SK-N-SH treated with all-trans-retinoic acid at 6 μM for 48 hours (cell line): ENCODE data around the gene ZBTB42.

Experiments used
- ATAC-seq: fragments of 200-7000 bp; cut with Tn5 transposase; 3 replicates; pipeline ENCODE4 v1.9.1; 2020; ENCODE audit warnings: mild to moderate bottlenecking, moderate library complexity
- ARNTL ChIP-seq: fragments of 450-650 bp; formaldehyde crosslinking; IDR thresholded peaks from 2 replicates; pipeline ENCODE4 v1.5.0; 2020; ENCODE audit warnings: low read depth, mild to moderate bottlenecking, moderate library complexity, borderline replicate concordance
- BACH2 ChIP-seq: fragments of 250-450 bp; sonication (Bioruptor Pico); IDR thresholded peaks from 2 replicates; pipeline ENCODE4 v1.9.0; 2021; ENCODE audit warnings: mild to moderate bottlenecking, borderline replicate concordance
- CSDC2 ChIP-seq: fragments of 250-450 bp; sonication (Bioruptor Pico); IDR thresholded peaks from 2 replicates; pipeline ENCODE4 v1.5.0; 2020; ENCODE audit warnings: mild to moderate bottlenecking, moderate library complexity
- ESRRG ChIP-seq: fragments of 250-450 bp; sonication (Bioruptor Pico); IDR thresholded peaks from 2 replicates; pipeline ENCODE4 v1.6.1; 2021; ENCODE audit warnings: mild to moderate bottlenecking
- GLIS3 ChIP-seq: fragments of 250-450 bp; sonication (Bioruptor Pico); IDR thresholded peaks from 2 replicates; pipeline ENCODE4 v1.5.0; 2020; ENCODE audit warnings: mild to moderate bottlenecking, moderate library complexity
- ISL1 ChIP-seq: fragments of 250-450 bp; sonication (Bioruptor Pico); IDR thresholded peaks from 2 replicates; pipeline ENCODE4 v2.1.2; 2022; ENCODE audit warnings: mild to moderate bottlenecking, moderate library complexity
- OSR1 ChIP-seq: fragments of 250-450 bp; sonication (Bioruptor Pico); IDR thresholded peaks from 2 replicates; pipeline ENCODE4 v1.8.0; 2022; ENCODE audit warnings: moderate library complexity, mild to moderate bottlenecking, inconsistent platforms
- PPARA ChIP-seq: fragments of 250-450 bp; sonication (Bioruptor Pico); IDR thresholded peaks from 2 replicates; pipeline ENCODE4 v1.5.0; 2020; ENCODE audit warnings: mild to moderate bottlenecking, borderline replicate concordance
- RARB ChIP-seq: fragments of 250-450 bp; sonication (Bioruptor Pico); IDR thresholded peaks from 2 replicates; pipeline ENCODE4 v1.8.0; 2021; ENCODE audit warnings: mild to moderate bottlenecking, moderate library complexity
- TCF4 ChIP-seq: fragments of 250-450 bp; sonication (Bioruptor Pico); IDR thresholded peaks from 2 replicates; pipeline ENCODE4 v1.8.0; 2021; ENCODE audit warnings: mild to moderate bottlenecking, moderate library complexity, borderline replicate concordance
- TOX ChIP-seq: fragments of 250-450 bp; sonication (Bioruptor Pico); IDR thresholded peaks from 2 replicates; pipeline ENCODE4 v1.8.0; 2021; ENCODE audit warnings: mild to moderate bottlenecking, moderate library complexity, borderline replicate concordance
- ZC3H10 ChIP-seq: fragments of 250-450 bp; sonication (Bioruptor Pico); IDR thresholded peaks from 2 replicates; pipeline ENCODE4 v1.5.1; 2021; ENCODE audit warnings: mild to moderate bottlenecking, moderate library complexity
- ZFP30 ChIP-seq: fragments of 450-650 bp; formaldehyde crosslinking; IDR thresholded peaks from 2 replicates; pipeline ENCODE4 v1.5.0; 2022; ENCODE audit warnings: mild to moderate bottlenecking, moderate library complexity
- ZNF565 ChIP-seq: fragments of 450-650 bp; formaldehyde crosslinking; conservative IDR thresholded peaks from 2 replicates; pipeline ENCODE4 v1.5.0; 2020; ENCODE audit warnings: low read depth, mild to moderate bottlenecking, moderate library complexity
- ZNF8 ChIP-seq: fragments of 450-650 bp; formaldehyde crosslinking; IDR thresholded peaks from 2 replicates; pipeline ENCODE4 v1.5.0; 2020; ENCODE audit warnings: mild to moderate bottlenecking, moderate library complexity
- TF ChIP-seq, protein P1 (sequence below): fragments of 250-450 bp; sonication (Bioruptor Pico); IDR thresholded peaks from 2 replicates; pipeline ENCODE4 v1.5.1; 2020; ENCODE audit warnings: low read depth, mild to moderate bottlenecking, moderate library complexity
- TF ChIP-seq, protein P2 (sequence below): fragments of 250-450 bp; sonication (Bioruptor Pico); IDR thresholded peaks from 2 replicates; pipeline ENCODE4 v1.5.1; 2021; ENCODE audit warnings: mild to moderate bottlenecking, moderate library complexity
- TF ChIP-seq, protein P3 (sequence below): fragments of 250-450 bp; sonication (Bioruptor Pico); IDR thresholded peaks from 2 replicates; pipeline ENCODE4 v1.5.0; 2020; ENCODE audit warnings: mild to moderate bottlenecking, moderate library complexity
- TF ChIP-seq, protein P4 (sequence below): fragments of 250-450 bp; sonication (Bioruptor Pico); IDR thresholded peaks from 2 replicates; pipeline ENCODE4 v1.8.0; 2020; ENCODE audit warnings: mild to moderate bottlenecking, moderate library complexity, borderline replicate concordance

Gene ZBTB42

DNA sequence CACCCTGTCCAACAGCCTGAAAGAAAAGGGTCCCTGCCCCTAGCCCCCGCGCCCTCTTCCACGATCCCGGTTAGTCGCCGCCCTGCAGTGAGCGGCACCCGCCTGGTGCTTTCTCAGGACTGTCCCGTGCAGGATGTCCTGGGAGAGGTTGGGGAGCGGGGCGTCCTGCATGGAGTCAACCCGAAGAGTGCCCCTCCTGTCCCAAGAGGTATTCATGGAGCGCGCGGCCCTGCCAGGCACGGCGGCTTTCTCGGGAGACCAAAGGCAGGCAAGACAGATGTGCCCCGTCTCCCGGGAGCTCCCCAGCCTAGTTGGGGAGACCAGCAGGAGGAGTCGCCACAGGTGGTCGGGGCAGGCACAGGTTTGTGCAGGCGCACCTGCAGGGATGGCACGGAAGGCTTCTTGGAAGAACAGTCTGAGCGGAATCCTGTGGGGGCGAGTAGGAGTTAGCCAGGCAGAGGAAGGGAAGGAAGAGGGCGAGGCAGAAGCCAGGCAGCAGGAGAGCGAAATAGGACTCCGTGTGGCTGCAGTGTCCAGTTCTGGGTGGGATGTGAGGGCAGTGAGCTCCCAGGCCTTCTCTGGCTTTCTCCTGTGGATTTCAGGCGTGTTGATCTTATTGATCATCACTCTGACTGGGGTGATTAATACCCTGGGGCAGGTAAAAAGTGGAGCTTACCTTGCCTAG is 47.2 kb upstream of the ZBTB42 start:
- TF ChIP-seq GLIS3 (no peak), PPARA (no peak), ZC3H10 (CRISPR knock-in tag) (no peak)
- TF ChIP-seq, protein P1, sequence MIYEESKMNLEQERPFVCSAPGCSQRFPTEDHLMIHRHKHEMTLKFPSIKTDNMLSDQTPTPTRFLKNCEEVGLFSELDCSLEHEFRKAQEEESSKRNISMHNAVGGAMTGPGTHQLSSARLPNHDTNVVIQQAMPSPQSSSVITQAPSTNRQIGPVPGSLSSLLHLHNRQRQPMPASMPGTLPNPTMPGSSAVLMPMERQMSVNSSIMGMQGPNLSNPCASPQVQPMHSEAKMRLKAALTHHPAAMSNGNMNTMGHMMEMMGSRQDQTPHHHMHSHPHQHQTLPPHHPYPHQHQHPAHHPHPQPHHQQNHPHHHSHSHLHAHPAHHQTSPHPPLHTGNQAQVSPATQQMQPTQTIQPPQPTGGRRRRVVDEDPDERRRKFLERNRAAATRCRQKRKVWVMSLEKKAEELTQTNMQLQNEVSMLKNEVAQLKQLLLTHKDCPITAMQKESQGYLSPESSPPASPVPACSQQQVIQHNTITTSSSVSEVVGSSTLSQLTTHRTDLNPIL (CRISPR knock-in tag) = no peak
- TF ChIP-seq, protein P2, sequence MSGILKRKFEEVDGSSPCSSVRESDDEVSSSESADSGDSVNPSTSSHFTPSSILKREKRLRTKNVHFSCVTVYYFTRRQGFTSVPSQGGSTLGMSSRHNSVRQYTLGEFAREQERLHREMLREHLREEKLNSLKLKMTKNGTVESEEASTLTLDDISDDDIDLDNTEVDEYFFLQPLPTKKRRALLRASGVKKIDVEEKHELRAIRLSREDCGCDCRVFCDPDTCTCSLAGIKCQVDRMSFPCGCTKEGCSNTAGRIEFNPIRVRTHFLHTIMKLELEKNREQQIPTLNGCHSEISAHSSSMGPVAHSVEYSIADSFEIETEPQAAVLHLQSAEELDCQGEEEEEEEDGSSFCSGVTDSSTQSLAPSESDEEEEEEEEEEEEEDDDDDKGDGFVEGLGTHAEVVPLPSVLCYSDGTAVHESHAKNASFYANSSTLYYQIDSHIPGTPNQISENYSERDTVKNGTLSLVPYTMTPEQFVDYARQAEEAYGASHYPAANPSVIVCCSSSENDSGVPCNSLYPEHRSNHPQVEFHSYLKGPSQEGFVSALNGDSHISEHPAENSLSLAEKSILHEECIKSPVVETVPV (CRISPR knock-in tag) = no peak
- ATAC-seq = peak; percentile 3

DNA sequence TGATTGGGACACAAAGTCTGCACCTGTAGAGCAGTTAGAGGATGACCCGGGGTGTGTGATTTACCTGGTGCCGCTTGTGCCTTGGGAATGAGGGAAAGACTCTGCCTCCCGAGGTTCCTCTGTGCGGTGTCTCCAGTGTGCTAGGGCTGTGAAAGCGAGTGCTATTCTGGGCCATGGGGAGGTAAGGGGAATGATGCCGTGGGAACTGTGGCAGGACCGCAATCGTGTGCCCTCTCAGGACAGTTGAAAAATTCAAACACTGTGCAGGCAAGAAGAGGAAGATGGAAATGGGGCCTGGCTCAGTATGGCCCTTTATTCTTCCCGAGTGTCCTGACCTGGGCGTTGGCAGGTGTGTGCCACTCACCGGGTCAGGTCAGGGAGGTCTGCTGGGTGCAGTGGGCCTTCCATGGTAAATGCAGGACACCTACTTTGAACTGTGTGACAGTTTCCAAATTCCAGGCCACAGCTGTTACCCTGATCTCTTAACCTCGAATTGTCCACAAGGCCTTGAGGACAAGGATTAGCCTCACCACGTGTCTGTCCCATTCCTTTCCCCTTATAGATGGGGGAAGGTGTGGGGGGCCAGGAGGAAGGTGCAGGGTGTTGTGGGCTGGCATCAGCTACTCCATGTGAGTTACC is 46.6 kb upstream of the ZBTB42 start:
- TF ChIP-seq TCF4 (CRISPR knock-in tag) (no peak), RARB (CRISPR knock-in tag) (no peak), ISL1 (CRISPR knock-in tag) (no peak), OSR1 (no peak), ZFP30 (no peak)
- no peak for ATAC-seq

DNA sequence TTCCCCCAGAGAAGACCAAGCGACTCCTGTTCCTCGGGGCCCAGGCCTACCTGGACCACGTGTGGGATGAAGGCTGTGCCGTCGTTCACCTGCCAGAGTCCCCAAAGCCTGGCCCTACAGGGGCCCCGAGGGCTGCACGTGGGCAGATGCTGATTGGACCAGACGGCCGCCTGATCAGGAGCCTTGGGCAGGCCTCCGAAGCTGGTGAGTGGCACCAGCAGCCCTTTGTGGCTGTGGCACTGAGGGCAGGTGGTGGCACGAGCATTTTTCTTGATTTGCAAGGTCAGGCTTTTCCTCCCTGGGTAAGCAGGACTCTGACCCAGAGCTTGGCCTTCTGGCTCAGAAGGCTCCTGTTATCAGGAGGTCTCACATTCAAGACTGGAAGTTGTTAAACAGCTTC is 45.3 kb upstream of the ZBTB42 start:
- TF ChIP-seq, protein P3, sequence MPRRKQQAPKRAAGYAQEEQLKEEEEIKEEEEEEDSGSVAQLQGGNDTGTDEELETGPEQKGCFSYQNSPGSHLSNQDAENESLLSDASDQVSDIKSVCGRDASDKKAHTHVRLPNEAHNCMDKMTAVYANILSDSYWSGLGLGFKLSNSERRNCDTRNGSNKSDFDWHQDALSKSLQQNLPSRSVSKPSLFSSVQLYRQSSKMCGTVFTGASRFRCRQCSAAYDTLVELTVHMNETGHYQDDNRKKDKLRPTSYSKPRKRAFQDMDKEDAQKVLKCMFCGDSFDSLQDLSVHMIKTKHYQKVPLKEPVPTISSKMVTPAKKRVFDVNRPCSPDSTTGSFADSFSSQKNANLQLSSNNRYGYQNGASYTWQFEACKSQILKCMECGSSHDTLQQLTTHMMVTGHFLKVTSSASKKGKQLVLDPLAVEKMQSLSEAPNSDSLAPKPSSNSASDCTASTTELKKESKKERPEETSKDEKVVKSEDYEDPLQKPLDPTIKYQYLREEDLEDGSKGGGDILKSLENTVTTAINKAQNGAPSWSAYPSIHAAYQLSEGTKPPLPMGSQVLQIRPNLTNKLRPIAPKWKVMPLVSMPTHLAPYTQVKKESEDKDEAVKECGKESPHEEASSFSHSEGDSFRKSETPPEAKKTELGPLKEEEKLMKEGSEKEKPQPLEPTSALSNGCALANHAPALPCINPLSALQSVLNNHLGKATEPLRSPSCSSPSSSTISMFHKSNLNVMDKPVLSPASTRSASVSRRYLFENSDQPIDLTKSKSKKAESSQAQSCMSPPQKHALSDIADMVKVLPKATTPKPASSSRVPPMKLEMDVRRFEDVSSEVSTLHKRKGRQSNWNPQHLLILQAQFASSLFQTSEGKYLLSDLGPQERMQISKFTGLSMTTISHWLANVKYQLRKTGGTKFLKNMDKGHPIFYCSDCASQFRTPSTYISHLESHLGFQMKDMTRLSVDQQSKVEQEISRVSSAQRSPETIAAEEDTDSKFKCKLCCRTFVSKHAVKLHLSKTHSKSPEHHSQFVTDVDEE = no peak
- TF ChIP-seq GLIS3 (no peak), ZNF8 (CRISPR knock-in tag) (no peak), TOX (CRISPR knock-in tag) (no peak), ARNTL (CRISPR knock-in tag) (no peak), ZNF565 (CRISPR knock-in tag) (no peak), TCF4 (CRISPR knock-in tag) (no peak)
- TF ChIP-seq, protein P1 (CRISPR knock-in tag) = no peak
- no peak for ATAC-seq

DNA sequence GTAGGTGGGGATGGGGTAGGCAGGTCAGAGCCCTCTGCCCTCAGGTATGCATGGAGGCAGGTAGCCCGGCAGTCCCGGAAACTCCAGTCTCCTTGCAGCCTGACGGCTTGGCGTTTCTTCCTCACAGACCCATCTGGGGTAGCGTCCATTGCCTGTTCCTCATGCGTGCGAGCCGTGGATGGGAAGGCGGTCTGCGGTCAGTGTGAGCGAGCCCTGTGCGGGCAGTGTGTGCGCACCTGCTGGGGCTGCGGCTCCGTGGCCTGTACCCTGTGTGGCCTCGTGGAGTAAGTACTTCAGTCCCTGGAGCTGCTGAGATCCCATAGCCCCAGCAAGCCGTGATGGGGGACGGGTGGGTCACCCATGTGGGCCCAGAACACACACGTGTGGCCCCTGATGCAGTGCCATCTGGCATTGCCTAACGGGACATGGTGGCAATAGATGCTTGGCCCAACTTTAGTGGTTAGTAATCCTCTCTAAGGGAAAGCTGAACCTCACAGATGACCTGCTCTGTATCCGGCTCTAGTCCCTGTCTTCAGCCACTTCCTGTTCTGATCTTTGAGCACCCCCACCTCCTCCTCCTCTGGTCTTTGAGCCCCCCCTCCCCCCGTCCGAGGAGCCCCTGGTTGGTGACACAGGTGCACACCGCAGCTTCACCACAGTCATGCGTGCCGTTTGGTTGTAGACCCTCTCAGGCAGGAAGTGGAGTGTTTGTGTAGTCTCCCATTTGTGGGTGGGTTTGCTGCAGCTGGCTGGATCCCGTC is 44.2 kb upstream of the ZBTB42 start:
- no peak for ATAC-seq
- TF ChIP-seq BACH2 (no peak), ZC3H10 (CRISPR knock-in tag) (no peak), ESRRG (CRISPR knock-in tag) (no peak), RARB (CRISPR knock-in tag) (no peak), TCF4 (CRISPR knock-in tag) (no peak), ZNF8 (CRISPR knock-in tag) (no peak), GLIS3 (no peak), CSDC2 (CRISPR knock-in tag) (no peak), ZNF565 (CRISPR knock-in tag) (no peak), ISL1 (CRISPR knock-in tag) (no peak), PPARA (no peak)
- TF ChIP-seq, protein P3 = no peak
- TF ChIP-seq, protein P4, sequence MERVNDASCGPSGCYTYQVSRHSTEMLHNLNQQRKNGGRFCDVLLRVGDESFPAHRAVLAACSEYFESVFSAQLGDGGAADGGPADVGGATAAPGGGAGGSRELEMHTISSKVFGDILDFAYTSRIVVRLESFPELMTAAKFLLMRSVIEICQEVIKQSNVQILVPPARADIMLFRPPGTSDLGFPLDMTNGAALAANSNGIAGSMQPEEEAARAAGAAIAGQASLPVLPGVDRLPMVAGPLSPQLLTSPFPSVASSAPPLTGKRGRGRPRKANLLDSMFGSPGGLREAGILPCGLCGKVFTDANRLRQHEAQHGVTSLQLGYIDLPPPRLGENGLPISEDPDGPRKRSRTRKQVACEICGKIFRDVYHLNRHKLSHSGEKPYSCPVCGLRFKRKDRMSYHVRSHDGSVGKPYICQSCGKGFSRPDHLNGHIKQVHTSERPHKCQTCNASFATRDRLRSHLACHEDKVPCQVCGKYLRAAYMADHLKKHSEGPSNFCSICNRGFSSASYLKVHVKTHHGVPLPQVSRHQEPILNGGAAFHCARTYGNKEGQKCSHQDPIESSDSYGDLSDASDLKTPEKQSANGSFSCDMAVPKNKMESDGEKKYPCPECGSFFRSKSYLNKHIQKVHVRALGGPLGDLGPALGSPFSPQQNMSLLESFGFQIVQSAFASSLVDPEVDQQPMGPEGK (CRISPR knock-in tag) = no peak
- TF ChIP-seq, protein P1 (CRISPR knock-in tag) = no peak
